Mammary epithelial cell (primary cell): ENCODE measurements around the gene PVR.

ENCODE experiments used
- CTCF ChIP-seq, 2 donors: IDR thresholded peaks in 1 of 2; conservative IDR thresholded peaks in 1 of 2; 2 replicates each; pipeline ENCODE4 v1.5.1; 2011 to 2012; ENCODE audit warnings: inconsistent platforms in 2 of 2, low read length in 2 of 2, mild to moderate bottlenecking in 2 of 2, control low read depth in 1 of 2, low read depth in 1 of 2; ENCODE audit not compliant: insufficient read depth in 1 of 2; ENCODE audit errors: extremely low read depth in 1 of 2
- EZH2 ChIP-seq: IDR thresholded peaks from 2 replicates; pipeline ENCODE4 v1.6.1; 2012; ENCODE audit warnings: low read length, inconsistent platforms, borderline replicate concordance

GRCh38 chr19:44673510-44673909 lies 29.8 kb downstream of the PVR start:
- no peak for TF ChIP-seq EZH2
- TF ChIP-seq CTCF (conservative IDR thresholded peaks at IDR 0.05 in 1 of 2, IDR thresholded peaks at IDR 0.05 in 1 of 2; ENCODE audit: extremely low read depth in 1 of 2, insufficient read depth in 1 of 2, low read depth in 1 of 2, low read length in 2 of 2), result no peak
